ENCODE results near the gene CSPG4. TPM values are rescaled to one million over a fixed set of nuclear protein-coding genes. Genes with fewer than 3 reads are reported as not detected.

CSPG4 gene
- total and polyA plus RNA-seq, 9 of the 15 experiments (the other 6 are each of a cell fraction or from before 2014, with no cell fraction given), result under 0.01 to 0.07 (median 0.04) TPM; not detected in 5

GRCh38 chr15:75738647-75739325 lies 26.1 kb upstream of the CSPG4 start (continued):
- TF ChIP-seq CTCFL (IDR thresholded peaks at IDR 0.05; ENCODE audit: borderline replicate concordance, insufficient read depth, low read depth, low read length, poor library complexity, severe bottlenecking), result no peak
- TF ChIP-seq HNRNPLL (IDR thresholded peaks at IDR 0.05; ENCODE audit: low read depth, low read length, poor library complexity, severe bottlenecking), result peak; percentile 75
- TF ChIP-seq MTA3 (IDR thresholded peaks at IDR 0.05; ENCODE audit: borderline replicate concordance), result peak; percentile 51; the same call in 1 of the 2 replicates
- no peak for TF ChIP-seq GABPB2 (CRISPR knock-in tag; conservative IDR thresholded peaks at IDR 0.05)
- 0 out of 2 replicates have a peak, but pooled peaks have one; percentile 21 for TF ChIP-seq TOE1 (IDR thresholded peaks at IDR 0.05; ENCODE audit: borderline replicate concordance)
- 0 out of 2 replicates have a peak, but pooled peaks have one; percentile 78 for TF ChIP-seq TOE1 (CRISPR knock-in tag; IDR thresholded peaks at IDR 0.05; ENCODE audit: borderline replicate concordance, low read depth)
- TF ChIP-seq KLF13 (tag; IDR thresholded peaks at IDR 0.05; ENCODE audit: borderline replicate concordance, low read depth), result peak; percentile 27; the same call in 1 of the 2 replicates
- peak; percentile 66; the same call in 1 of the 2 replicates for TF ChIP-seq ZNF263 (CRISPR knock-in tag; IDR thresholded peaks at IDR 0.05; ENCODE audit: borderline replicate concordance)
- TF ChIP-seq PRDM10 (IDR thresholded peaks at IDR 0.05; ENCODE audit: partially characterized antibody), result peak; percentile 70
- no peak for TF ChIP-seq BCL6 (CRISPR knock-in tag; IDR thresholded peaks at IDR 0.05)
- peak; percentile 77 for TF ChIP-seq BHLHE40 (IDR thresholded peaks at IDR 0.05; ENCODE audit: low read length)
- TF ChIP-seq, protein P1, sequence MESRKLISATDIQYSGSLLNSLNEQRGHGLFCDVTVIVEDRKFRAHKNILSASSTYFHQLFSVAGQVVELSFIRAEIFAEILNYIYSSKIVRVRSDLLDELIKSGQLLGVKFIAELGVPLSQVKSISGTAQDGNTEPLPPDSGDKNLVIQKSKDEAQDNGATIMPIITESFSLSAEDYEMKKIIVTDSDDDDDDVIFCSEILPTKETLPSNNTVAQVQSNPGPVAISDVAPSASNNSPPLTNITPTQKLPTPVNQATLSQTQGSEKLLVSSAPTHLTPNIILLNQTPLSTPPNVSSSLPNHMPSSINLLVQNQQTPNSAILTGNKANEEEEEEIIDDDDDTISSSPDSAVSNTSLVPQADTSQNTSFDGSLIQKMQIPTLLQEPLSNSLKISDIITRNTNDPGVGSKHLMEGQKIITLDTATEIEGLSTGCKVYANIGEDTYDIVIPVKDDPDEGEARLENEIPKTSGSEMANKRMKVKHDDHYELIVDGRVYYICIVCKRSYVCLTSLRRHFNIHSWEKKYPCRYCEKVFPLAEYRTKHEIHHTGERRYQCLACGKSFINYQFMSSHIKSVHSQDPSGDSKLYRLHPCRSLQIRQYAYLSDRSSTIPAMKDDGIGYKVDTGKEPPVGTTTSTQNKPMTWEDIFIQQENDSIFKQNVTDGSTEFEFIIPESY (CRISPR knock-in tag; IDR thresholded peaks at IDR 0.05), result peak; percentile 69; the same call in 1 of the 2 replicates
- peak; percentile 25; the same call in 1 of the 2 replicates for TF ChIP-seq KLF1 (tag; IDR thresholded peaks at IDR 0.05)
- 0 out of 2 replicates have a peak, but pooled peaks have one; percentile 65 for TF ChIP-seq ATF7 (IDR thresholded peaks at IDR 0.05)
- no peak; a peak in 1 of 4 replicates for TF ChIP-seq ZNF639 (CRISPR knock-in tag; conservative IDR thresholded peaks at IDR 0.05 in 1 of 2, IDR thresholded peaks at IDR 0.05 in 1 of 2)
- TF ChIP-seq ZNF830 (CRISPR knock-in tag; IDR thresholded peaks at IDR 0.05), result no peak
- TF ChIP-seq NEUROD1 (IDR thresholded peaks at IDR 0.05; ENCODE audit: borderline replicate concordance, low read depth, low read length, partially characterized antibody), result no peak
